ENCODE measurements around the gene CILP2.

CILP2 gene

DNA sequence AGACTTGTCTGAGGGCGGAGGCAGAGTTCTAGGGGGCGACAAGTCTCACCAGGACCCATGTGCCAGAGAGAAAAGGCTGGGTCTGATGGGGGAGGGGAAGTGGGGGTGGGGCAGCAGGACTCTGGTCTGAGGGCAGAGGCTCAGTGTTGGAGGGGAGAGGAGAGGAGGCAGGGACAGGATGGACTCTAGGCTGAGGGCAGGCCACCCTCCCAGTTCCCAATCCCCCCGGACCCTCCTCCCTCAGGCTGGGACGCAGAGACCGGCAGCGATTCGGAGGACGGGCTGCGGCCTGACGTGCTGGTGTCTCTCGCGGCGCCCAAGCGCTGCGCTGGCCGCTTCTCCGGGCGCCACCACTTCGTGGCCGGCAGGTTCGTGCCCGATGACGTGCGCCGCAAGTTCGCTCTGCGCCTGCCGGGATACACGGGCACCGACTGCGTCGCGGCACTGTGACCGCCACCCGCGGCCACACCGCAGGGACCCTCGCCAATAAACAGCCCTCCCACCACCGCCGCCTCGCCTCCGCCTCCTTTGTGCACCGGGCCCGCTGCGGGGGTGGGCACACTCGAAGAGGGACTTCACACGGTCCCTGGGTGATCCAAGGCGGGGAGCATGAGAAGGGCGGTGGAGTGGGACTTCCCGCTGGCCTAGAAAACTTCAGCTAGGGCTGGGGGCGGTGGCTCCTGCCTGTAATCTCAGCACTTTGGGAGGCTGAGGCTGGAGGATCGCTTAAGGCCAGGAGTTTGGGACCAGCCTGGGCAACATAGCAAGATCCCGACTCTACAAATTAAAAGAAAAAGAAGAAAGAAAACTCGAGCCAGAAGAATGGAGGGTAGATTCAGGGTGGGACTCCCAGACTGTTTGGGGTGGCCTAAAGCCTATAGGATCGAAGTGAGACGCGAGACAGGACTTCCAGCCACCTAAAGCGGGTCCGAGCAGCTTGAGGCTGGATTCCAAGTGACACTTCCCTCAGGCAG is 703 bp upstream of the CILP2 start:
- H3K9ac ChIP-seq = peak overlapping the region in 1 of 11 experiments; percentile 29; a peak in 2 of 22 replicates
- peak overlapping the region; percentile 54 to 84 (median 71); a peak in 17 of 22 replicates for H3K4me2 ChIP-seq
- no peak overlapping the region for H3K27ac ChIP-seq
- peaks cover 29 to 48% (median 40%) of the 10 kb centered on the region in 10 experiments for H3K4me1 ChIP-seq
- H4K20me1 ChIP-seq = peaks cover 0 to 46% (median 0%) of the 10 kb centered on the region in 11 experiments; a peak in 9 of 22 replicates
- peaks cover 22 to 42% (median 33%) of the 10 kb centered on the region in 11 experiments for H3K27me3 ChIP-seq
- H3K36me3 ChIP-seq = peaks cover 0 to 14% (median 3%) of the 10 kb centered on the region in 11 experiments; a peak in 8 of 22 replicates
- H3K4me3 ChIP-seq = peak overlapping the region in 4 of 10 experiments; percentile 36 to 57 (median 50); a peak in 3 of 20 replicates
- no peak for TF ChIP-seq Cebpa-rat (IDR thresholded peaks at IDR 0.05)
- peaks cover 0 to 12% (median 0%) of the 10 kb centered on the region in 11 experiments; a peak in 2 of 22 replicates for H3K9me3 ChIP-seq (replicated peaks in 1 of 11)

DNA sequence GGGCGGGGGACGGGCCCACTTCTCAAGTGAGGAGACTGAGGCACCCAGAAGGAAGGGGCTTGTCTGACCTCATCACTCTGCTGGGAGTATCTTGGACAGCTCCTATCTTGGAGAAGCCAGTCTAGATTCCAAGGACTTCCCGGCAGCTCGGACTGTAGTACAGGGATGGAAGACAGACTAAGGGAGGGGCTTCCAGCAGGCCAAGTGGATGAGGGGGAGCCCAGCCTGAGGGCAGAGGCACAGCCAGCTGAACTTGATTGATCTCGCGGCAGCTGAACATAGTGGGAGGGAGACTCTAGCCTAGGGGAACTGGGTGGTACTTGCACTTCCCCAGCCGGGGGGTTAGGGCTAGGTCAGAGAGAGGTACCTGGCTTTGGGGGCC is 711 bp downstream of the CILP2 start:
- H3K9ac ChIP-seq = peak overlapping the region in 2 of 11 experiments; percentile 22 to 54; a peak in 1 of 22 replicates
- H3K4me3 ChIP-seq = peak overlapping the region in 5 of 10 experiments; percentile 33 to 57 (median 46); a peak in 5 of 20 replicates
- TF ChIP-seq Cebpa-rat (IDR thresholded peaks at IDR 0.05) = no peak
- peaks cover 0 to 32% (median 0%) of the 10 kb centered on the region in 11 experiments; a peak in 4 of 22 replicates for H4K20me1 ChIP-seq
- peak overlapping the region; percentile 54 to 84 (median 71); a peak in 19 of 22 replicates for H3K4me2 ChIP-seq
- peaks cover 0 to 14% (median 3%) of the 10 kb centered on the region in 11 experiments; a peak in 8 of 22 replicates for H3K36me3 ChIP-seq
- H3K27ac ChIP-seq = no peak overlapping the region
- H3K4me1 ChIP-seq = peaks cover 20 to 48% (median 36%) of the 10 kb centered on the region in 10 experiments
- H3K27me3 ChIP-seq = peaks cover 22 to 42% (median 33%) of the 10 kb centered on the region in 11 experiments
- H3K9me3 ChIP-seq (replicated peaks in 1 of 11) = peaks cover 0 to 12% (median 0%) of the 10 kb centered on the region in 11 experiments; a peak in 3 of 22 replicates

DNA sequence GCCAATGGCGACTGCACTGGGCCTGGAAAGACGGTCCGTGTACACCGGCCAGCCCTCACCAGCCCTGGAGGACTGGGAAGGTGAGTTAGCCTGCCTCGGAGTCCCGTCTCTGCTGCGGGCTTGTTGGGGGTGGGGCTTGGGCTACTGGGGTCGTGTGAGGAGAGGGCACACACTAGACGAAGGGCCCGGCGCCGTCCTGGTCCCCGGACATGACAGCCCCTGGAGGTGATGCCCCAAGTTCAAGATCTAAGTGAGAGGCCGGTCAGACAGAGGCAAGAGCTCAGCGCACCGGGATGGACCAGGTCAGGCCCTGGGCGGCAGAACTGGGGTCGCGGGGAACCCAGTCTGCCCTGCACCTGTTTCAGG is 1.6 kb downstream of the CILP2 start:
- Histone ChIP-seq H3K4me3 (no peak overlapping the region), H3K4me2 (no peak overlapping the region), H3K27me3 (peaks cover 22 to 42% (median 33%) of the 10 kb centered on the region in 11 experiments), H3K9ac (no peak overlapping the region), H3K36me3 (peaks cover 0 to 13% (median 7%) of the 10 kb centered on the region in 11 experiments; a peak in 9 of 22 replicates), H3K27ac (no peak overlapping the region), H4K20me1 (peaks cover 0 to 29% (median 0%) of the 10 kb centered on the region in 11 experiments; a peak in 4 of 22 replicates), H3K4me1 (peaks cover 18 to 44% (median 30%) of the 10 kb centered on the region in 10 experiments; a peak in 19 of 20 replicates), H3K9me3 (replicated peaks in 1 of 11) (peaks cover 0 to 20% (median 0%) of the 10 kb centered on the region in 11 experiments; a peak in 4 of 22 replicates)
- no peak for TF ChIP-seq Cebpa-rat (IDR thresholded peaks at IDR 0.05)

DNA sequence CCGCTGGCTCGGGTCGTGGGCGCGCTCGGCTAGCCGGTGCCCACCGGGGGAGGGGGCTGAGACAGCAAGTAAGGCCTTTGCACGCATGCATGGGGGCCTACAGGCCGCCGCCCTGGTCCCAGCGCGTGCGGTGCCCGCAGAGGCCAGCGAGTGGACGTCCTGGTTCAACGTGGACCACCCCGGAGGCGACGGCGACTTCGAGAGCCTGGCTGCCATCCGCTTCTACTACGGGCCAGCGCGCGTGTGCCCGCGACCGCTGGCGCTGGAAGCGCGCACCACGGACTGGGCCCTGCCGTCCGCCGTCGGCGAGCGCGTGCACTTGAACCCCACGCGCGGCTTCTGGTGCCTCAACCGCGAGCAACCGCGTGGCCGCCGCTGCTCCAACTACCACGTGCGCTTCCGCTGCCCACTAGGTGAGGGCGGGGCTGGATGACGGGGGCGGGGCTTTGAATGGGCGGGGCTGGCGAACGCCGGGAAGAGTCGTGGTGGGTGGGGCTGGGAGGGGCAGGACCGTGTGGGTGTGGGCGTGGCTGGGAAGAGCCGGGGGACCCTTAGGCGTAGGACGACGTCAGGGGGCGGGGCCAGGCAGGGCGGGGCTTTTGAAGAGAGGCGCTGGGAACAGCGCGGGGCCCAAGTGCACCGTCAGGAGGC is 2.1 kb downstream of the CILP2 start:
- Histone ChIP-seq H3K36me3 (peaks cover 0 to 11% (median 5%) of the 10 kb centered on the region in 11 experiments; a peak in 9 of 22 replicates), H3K27ac (no peak overlapping the region), H3K9me3 (replicated peaks in 1 of 11) (peaks cover 0 to 24% (median 0%) of the 10 kb centered on the region in 11 experiments; a peak in 5 of 22 replicates), H4K20me1 (peaks cover 0 to 29% (median 0%) of the 10 kb centered on the region in 11 experiments; a peak in 3 of 22 replicates), H3K4me2 (no peak overlapping the region), H3K27me3 (peaks cover 22 to 42% (median 33%) of the 10 kb centered on the region in 11 experiments), H3K4me3 (no peak overlapping the region), H3K9ac (no peak overlapping the region), H3K4me1 (peaks cover 18 to 44% (median 30%) of the 10 kb centered on the region in 10 experiments; a peak in 19 of 20 replicates)
- TF ChIP-seq Cebpa-rat (IDR thresholded peaks at IDR 0.05) = no peak

DNA sequence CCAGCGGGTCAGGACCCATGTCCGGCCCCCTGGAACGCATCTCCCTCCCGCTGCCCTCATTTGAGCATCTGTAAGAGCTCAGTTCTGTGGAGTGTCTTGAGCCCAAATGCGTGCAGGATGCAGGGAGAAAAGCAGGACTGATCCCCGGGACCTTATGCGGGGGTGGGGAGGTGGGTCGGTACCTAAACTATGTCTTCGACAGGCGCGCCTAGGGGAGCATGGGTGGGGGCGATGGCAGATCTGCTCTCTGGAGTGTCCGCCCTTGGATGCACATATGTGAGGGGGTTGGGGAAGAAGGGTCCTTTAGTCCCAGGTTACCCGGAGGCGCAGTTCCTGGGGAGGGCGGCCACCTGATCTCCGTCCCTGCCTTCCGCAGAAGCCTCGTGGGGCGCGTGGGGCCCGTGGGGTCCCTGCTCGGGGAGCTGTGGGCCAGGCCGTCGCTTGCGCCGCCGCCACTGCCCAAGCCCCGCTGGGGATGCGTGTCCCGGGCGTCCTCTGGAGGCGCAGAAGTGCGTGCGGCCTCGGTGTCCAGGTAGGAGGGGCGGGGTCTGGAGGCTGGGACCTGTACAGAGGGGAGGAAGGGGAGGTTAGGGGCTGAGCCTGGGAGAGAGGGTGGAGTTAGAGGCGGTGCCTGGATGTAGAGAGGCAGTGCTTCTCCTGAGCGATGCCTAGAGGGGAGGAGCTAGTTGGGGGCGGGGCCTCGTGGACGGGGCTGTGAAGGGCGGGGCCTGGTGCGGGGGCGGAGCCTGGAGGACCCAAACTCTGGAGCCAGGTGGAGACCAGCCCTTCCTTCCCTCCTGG is 2.9 kb downstream of the CILP2 start:
- Histone ChIP-seq H3K4me1 (peaks cover 18 to 44% (median 30%) of the 10 kb centered on the region in 10 experiments; a peak in 19 of 20 replicates), H3K4me2 (peak overlapping the region in 3 of 11 experiments; percentile 52 to 77 (median 62); a peak in 4 of 22 replicates), H3K9ac (no peak overlapping the region), H3K9me3 (replicated peaks in 1 of 11) (peaks cover 0 to 24% (median 0%) of the 10 kb centered on the region in 11 experiments; a peak in 5 of 22 replicates), H4K20me1 (peaks cover 0 to 23% (median 0%) of the 10 kb centered on the region in 11 experiments; a peak in 3 of 22 replicates), H3K27ac (no peak overlapping the region; a peak in 1 of 22 replicates), H3K27me3 (peaks cover 22 to 42% (median 33%) of the 10 kb centered on the region in 11 experiments), H3K4me3 (no peak overlapping the region), H3K36me3 (peaks cover 0 to 11% (median 0%) of the 10 kb centered on the region in 11 experiments; a peak in 3 of 22 replicates)
- TF ChIP-seq Cebpa-rat (IDR thresholded peaks at IDR 0.05) = no peak

DNA sequence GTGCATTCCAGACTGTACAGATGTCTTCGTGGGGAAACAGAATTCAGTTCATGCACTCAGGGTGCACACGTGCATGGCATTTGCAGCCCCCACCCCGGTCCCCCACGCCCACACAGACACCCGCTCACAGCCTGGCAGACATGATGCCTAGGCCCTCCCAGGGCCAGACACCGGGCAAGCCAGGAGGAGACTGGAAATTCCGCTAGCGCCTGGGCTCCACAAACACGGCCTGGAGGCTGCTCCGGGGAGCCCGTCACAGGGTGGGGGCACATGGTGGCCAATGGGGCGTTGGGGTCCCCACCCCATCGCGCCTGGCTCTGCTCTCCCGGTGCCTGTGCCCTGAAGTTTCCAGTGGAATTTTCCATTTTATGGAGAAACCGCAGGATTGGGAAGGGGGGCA is 3.6 kb downstream of the CILP2 start:
- peaks cover 0 to 24% (median 0%) of the 10 kb centered on the region in 11 experiments; a peak in 5 of 22 replicates for H3K9me3 ChIP-seq (replicated peaks in 1 of 11)
- peak overlapping the region in 8 of 11 experiments; percentile 35 to 76 (median 57); a peak in 14 of 22 replicates for H3K27ac ChIP-seq
- H3K27me3 ChIP-seq = peaks cover 22 to 37% (median 33%) of the 10 kb centered on the region in 11 experiments
- H3K9ac ChIP-seq = peak overlapping the region in 2 of 11 experiments; percentile 24 to 46; a peak in 2 of 22 replicates
- H4K20me1 ChIP-seq = peaks cover 0 to 17% (median 0%) of the 10 kb centered on the region in 11 experiments; a peak in 3 of 22 replicates
- peak overlapping the region in 9 of 11 experiments; percentile 25 to 80 (median 62); a peak in 14 of 22 replicates for H3K4me2 ChIP-seq
- no peak overlapping the region for H3K4me3 ChIP-seq
- no peak for TF ChIP-seq Cebpa-rat (IDR thresholded peaks at IDR 0.05)
- H3K4me1 ChIP-seq = peaks cover 18 to 44% (median 30%) of the 10 kb centered on the region in 10 experiments; a peak in 19 of 20 replicates
- peaks cover 0 to 11% (median 0%) of the 10 kb centered on the region in 11 experiments; a peak in 1 of 22 replicates for H3K36me3 ChIP-seq

DNA sequence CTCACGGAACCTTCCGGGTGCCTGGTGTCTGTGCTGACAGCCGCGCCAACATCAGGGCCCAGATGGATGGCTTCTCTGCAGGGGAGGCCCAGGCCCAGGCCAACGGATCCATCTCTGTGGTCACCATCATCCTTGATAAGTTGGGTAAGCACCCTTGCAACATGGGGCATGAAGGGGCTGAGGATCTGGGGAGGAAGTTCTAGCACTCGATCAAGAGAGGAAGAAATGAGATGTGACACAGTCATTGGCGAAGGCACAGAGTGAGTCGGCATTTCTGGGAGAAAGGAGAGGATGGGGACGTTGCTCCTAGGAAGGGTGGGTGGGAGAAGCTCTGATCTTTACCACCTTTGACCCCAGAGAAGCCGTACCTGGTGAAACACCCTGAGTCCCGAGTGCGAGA is 4.4 kb downstream of the CILP2 start:
- TF ChIP-seq Cebpa-rat (IDR thresholded peaks at IDR 0.05) = 0 out of 22 replicates have a peak, but pooled peaks of 2 of the 11 experiments have one; percentile 23 to 28
- Histone ChIP-seq H3K4me1 (peaks cover 18 to 43% (median 30%) of the 10 kb centered on the region in 10 experiments; a peak in 19 of 20 replicates), H3K36me3 (peaks cover 0 to 11% (median 0%) of the 10 kb centered on the region in 11 experiments; a peak in 1 of 22 replicates), H3K9ac (peak overlapping the region in 4 of 11 experiments; percentile 24 to 48 (median 38); a peak in 6 of 22 replicates), H3K9me3 (replicated peaks in 1 of 11) (peaks cover 0 to 24% (median 0%) of the 10 kb centered on the region in 11 experiments; a peak in 5 of 22 replicates), H3K27ac (peak overlapping the region in 9 of 11 experiments; percentile 35 to 76 (median 57); a peak in 15 of 22 replicates), H3K4me3 (0 out of 20 replicates have a peak overlapping the region, but pooled peaks of 1 of the 10 experiments have one; percentile 29), H3K4me2 (peak overlapping the region in 10 of 11 experiments; percentile 25 to 80 (median 62); a peak in 18 of 22 replicates), H4K20me1 (peaks cover 0 to 9% (median 0%) of the 10 kb centered on the region in 11 experiments; a peak in 3 of 22 replicates), H3K27me3 (peaks cover 17 to 28% (median 27%) of the 10 kb centered on the region in 11 experiments)
